ENCODE results near the gene EFS.
A peak's percentile ranks its signal among the peaks of the same experiment; 100 is the strongest.
"Not testable (repeated sequence)": the region's sequence is repeated elsewhere in the genome, so short reads cannot be mapped to it uniquely, and the experiment has no call there.

Gene EFS

GRCh38 chr14:23399136-23399535 is 34.2 kb upstream of the EFS start:
- DNase-seq: no peak

- DNase-seq: no peak
Measured at GRCh38 chr14:23398348-23398747, 33.4 kb upstream of the EFS start.

GRCh38 chr14:23396781-23397407 is 31.9 kb upstream of the EFS start:
- DNase-seq: no peak

- DNase-seq: no peak
Measured at GRCh38 chr14:23396126-23396525, 31.2 kb upstream of the EFS start.

- DNase-seq: no peak
Measured at GRCh38 chr14:23392613-23393012, 27.6 kb upstream of the EFS start.

- not testable (repeated sequence) for DNase-seq
Measured at GRCh38 chr14:23389871-23390270, 24.9 kb upstream of the EFS start.

- DNase-seq: no peak
Measured at GRCh38 chr14:23389396-23389795, 24.4 kb upstream of the EFS start.

GRCh38 chr14:23388996-23389395 is 24.0 kb upstream of the EFS start:
- DNase-seq: no peak

- DNase-seq: no peak
Measured at GRCh38 chr14:23387916-23388882, 23.2 kb upstream of the EFS start.

- no peak for DNase-seq
Measured at GRCh38 chr14:23386999-23387398, 22.0 kb upstream of the EFS start.

- not testable (repeated sequence) for DNase-seq
Measured at GRCh38 chr14:23386266-23386657, 21.3 kb upstream of the EFS start.

GRCh38 chr14:23385642-23386265 is 20.8 kb upstream of the EFS start:
- DNase-seq: no peak

GRCh38 chr14:23385244-23385641 is 20.3 kb upstream of the EFS start:
- DNase-seq: no peak

- DNase-seq: no peak
Measured at GRCh38 chr14:23384364-23385080, 19.6 kb upstream of the EFS start.

- DNase-seq: no peak
Measured at GRCh38 chr14:23382731-23383440, 17.9 kb upstream of the EFS start.

GRCh38 chr14:23382276-23382675 is 17.3 kb upstream of the EFS start:
- no peak for DNase-seq

GRCh38 chr14:23381871-23382270 is 16.9 kb upstream of the EFS start:
- no peak for DNase-seq

GRCh38 chr14:23380976-23381375 is 16.0 kb upstream of the EFS start:
- DNase-seq: no peak

GRCh38 chr14:23380197-23380914 is 15.4 kb upstream of the EFS start:
- no peak for DNase-seq

- peak; percentile 83 for DNase-seq
Measured at GRCh38 chr14:23379366-23380196, 14.6 kb upstream of the EFS start.
